GM18499 (cell line): ENCODE results near the gene RCAN1.

ENCODE experiments used
- ATAC-seq: cut with Tn5 transposase; IDR thresholded peaks from one replicate; pipeline ENCODE4 v1.9.1; 2021; ENCODE audit warnings: moderate number of reproducible peaks; ENCODE audit not compliant: insufficient read depth, unreplicated experiment

Gene RCAN1

DNA sequence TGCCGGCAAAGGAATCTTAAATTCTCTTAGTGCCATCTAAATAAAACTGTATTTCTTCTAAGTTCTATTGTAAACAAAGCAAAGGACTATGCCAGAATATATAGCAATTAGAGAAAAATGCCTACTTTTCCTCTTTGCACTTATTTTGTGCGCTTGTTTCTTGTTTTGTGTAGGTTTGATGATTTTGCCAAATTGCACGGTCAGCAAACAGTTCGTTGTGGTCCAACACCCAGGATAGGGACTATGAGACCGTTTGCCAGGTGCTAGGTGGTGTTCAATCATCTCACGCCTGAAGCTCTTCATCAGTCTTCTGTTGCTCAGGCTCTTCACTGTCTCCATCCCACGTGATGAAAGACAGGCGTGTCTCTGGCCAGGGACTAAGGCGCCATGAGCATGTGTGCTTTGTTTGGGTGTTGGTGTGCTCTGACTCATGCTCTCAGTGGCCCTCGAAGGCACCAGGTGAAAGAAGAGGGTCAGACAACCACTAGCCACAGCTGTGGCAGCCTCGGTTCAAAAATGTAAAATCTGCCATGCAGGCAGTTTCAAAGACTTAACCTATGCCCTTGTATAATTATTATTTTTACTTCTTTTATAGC lies 66.0 kb downstream of the RCAN1 start:
- no peak for ATAC-seq

DNA sequence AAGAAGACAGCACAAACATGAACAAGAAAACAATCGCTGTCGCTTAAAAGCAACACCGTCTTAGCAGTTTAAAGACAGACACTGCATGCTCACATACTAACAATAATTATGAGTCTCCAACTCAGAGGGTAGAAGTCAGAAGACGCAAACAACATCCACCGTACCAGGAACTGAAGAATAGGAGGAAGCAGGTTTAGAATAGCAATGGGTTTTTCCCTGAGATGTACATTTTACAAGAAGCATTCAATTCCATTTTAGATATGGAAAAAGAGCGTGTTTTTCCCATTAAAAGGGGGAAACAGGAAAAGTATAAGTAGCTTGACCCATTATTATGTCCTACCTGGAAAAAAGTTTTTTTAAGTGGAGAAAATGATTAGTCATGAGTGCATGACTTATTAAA lies 68.4 kb downstream of the RCAN1 start:
- no peak for ATAC-seq

- no peak for ATAC-seq
Observed at GRCh38 chr21:34545079-34545884, 69.6 kb downstream of the RCAN1 start.

GRCh38 chr21:34544032-34544496 lies 70.8 kb downstream of the RCAN1 start:
- no peak for ATAC-seq

GRCh38 chr21:34543017-34543416 lies 71.9 kb downstream of the RCAN1 start:
- ATAC-seq: no peak

DNA sequence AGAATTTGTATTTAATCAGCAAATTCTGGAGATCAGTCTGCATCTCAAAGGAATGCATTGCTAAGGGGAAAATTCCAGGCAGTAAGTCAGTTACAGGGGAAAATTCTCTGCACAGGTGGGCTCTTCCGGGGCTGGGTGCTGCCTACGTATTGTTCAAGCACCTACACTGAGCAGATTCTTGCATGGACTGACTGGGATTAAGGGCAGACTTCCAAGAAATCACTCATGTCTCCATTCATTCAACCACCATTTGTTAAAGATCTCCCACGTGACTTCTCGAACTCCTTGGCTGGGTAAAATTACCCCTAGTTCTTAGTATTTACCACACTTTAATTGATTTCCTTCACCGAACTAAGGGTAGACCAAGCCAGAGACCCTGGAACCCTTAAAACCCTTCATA lies 74.7 kb downstream of the RCAN1 start:
- no peak for ATAC-seq

DNA sequence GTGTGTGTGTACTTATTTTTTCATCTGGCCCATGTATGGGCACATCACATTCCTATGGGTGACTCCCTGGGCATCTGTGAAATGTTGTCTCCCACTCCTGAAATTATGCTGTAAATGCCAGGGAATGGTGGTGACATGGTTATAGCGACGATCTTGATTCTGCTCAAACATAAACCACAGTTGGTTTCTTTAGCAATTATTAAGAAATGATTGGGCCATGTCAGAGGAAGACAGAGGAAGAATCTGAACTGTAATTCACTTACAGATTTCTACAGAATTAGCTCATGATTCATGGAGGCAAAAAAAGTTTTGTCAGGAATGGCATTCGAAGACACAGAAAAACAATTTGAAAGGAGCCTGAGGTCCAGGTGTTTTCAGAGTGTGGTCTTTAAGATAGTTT lies 77.1 kb downstream of the RCAN1 start:
- no peak for ATAC-seq

DNA sequence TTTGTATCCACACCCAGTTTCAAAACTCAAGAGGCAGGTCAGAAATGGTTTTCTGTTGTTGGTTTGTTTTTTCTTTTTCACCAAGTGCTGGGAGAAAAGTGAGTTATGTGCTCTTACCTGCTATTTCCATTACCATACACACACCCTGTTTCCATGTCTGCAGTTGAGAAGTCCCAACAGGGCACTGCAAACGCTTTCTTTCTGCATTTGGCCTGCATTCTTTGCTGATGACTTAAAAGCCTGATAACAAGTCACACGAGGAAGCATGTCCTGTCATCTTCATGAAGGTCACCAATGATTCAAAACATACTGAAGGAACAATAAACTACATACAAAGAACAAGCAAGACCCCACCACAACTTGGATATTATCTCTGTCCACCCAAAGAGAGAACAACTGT lies 78.1 kb downstream of the RCAN1 start:
- ATAC-seq: no peak

DNA sequence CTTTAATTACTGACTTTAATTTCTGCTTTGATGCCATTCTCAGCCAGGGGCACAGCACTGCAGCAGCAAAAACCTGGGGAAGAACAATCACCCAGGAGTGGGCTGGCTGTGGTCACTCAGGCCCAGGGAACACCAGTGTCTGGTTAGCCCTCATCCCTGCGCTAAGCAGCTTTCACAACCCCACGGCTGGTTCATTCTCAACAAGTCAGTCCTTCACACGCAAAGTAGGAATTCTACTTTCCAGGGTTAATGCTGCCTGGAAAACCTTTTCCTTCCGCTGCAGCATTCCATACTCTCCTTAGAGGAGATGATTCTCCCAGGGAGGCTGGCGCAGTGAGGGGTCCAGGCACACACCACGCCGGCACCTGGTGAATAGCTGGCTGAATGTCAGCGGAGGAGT lies 78.6 kb downstream of the RCAN1 start:
- ATAC-seq: no peak

DNA sequence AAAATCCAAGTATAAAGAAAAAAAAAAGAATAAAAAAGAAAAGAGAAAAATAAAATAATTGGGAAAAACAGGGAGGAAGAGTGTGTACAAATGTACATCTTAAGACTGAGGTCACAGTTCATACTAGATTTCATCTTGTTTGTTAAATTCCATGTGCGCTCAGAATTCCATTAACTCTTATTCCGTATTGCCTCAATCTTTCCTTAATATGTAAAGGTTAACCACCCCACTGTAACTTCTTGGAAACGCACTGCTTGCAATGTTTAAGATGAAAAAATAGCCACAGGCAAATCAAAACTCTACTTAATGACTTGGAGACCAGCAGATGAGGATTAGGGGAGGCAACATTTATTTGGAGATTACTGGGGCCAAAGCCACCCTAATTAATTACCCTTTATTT lies 79.0 kb downstream of the RCAN1 start:
- no peak for ATAC-seq

GRCh38 chr21:34534522-34534921 lies 80.4 kb downstream of the RCAN1 start:
- no peak for ATAC-seq

- ATAC-seq: no peak
Observed at GRCh38 chr21:34533938-34534337, 81.0 kb downstream of the RCAN1 start.

- ATAC-seq: no peak
Observed at GRCh38 chr21:34531399-34531798, 83.5 kb downstream of the RCAN1 start.

GRCh38 chr21:34530261-34530660 lies 84.7 kb downstream of the RCAN1 start:
- no peak for ATAC-seq

GRCh38 chr21:34528131-34528561 lies 86.8 kb downstream of the RCAN1 start:
- ATAC-seq: no peak

DNA sequence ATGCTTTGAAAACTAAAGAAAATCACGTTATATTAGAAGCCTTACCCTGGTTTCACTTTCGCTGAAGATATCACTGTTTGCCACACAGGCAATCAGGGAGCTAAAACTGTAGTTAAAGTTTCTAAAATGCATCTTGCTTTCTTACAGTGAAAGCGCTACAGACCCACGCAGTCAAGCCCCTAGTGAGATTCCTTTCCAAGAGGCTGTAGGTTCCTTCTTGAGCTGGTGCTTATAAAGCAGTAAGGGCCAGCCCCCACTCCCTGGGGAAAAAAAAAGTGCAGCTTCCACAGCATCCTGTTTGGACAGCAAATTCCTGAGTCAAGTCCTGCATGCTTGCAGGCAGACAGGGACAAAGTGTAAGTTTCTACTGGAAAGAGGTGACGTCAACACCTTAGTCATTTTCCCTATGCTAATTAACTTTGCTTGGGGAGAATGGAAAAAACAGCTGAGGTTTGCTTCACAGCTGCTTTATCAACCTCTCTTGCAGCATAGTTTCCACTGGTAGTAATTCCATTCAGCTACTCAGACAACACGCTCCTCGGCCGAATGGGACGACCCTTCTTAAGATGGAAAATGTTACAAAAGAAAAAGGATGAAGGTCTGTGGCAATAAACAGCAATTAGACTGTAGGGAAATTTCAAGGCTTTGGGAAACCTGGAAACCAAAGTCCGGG lies 88.2 kb downstream of the RCAN1 start:
- no peak for ATAC-seq

- no peak for ATAC-seq
Observed at GRCh38 chr21:34526241-34526617, 88.7 kb downstream of the RCAN1 start.

DNA sequence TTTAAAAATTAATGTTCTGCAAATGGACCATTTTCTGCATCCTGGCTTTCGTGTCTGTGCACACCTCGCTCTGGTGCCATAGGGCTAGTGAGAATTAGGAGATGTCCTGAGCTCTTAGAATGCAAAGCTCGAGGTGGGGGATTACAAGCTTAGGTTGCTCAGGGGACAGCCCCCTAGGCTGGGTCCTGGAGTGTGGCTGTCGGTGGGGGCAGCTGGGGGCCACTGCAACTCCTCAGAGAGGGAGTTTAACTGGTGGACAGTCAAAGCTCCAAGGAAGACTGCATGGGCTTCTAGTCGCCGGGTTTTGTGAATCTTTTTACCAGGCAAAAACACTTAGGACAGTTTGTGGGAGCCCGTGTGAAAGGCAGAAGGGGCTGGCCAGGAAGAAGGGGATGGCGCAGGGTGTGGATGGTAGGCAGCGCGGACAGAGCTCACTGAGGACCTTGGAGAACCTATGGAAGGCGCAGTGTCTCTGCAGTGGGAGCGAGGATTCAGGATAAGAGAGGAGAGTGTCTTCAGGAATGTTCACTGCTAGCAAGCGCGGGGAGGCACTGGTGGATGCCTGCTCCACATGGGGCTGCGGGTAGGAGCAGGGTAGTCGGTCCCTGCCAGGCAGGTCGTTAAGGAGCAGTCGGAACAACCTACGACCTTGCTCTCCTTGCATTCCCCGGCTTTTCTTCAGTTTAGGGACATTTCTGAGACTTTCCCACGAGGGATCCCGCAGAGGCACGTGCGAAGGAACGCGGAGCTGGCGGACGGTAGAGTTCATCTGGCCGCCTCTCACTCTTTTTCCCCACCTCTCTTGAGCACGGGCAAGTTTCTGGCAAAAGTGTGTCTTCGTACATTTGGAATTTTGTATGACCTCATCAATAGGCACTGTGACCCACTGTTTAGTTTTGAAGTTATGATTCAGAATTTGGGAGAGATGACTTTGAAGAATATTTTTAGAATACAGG lies 90.0 kb downstream of the RCAN1 start:
- ATAC-seq: no peak

DNA sequence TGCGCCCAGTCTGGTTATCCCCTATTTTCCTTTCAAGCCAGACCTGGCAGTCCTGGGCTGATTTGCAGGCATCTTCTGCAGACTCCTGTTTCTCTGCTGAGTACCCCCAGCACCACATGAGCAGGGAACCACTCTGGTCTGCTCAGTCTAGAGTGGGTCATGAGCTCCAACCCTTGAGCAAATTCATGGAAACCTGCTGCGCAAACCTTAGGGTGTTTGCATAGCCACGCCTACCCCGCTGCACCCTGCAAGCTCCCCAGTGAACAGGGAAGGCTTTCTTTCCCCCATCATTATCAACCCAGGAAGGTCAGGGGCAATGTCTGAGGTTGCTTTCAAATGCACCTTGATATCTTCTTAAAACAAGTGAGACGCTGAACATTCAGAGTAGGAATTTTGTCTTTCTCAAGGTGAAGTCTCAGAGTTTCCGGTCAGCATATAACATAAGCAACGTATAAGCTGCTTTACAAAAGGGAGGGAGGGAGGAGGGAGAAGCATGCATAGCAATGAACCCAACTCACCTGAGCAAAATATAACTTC lies 91.8 kb downstream of the RCAN1 start:
- no peak for ATAC-seq

GRCh38 chr21:34522284-34522683 lies 92.6 kb downstream of the RCAN1 start:
- ATAC-seq: no peak
